Measurements from ENCODE around the gene SNX25.
"Not testable (repeated sequence)": the region's sequence is repeated elsewhere in the genome, so short reads cannot be mapped to it uniquely, and the experiment has no call there.

Gene SNX25

DNA sequence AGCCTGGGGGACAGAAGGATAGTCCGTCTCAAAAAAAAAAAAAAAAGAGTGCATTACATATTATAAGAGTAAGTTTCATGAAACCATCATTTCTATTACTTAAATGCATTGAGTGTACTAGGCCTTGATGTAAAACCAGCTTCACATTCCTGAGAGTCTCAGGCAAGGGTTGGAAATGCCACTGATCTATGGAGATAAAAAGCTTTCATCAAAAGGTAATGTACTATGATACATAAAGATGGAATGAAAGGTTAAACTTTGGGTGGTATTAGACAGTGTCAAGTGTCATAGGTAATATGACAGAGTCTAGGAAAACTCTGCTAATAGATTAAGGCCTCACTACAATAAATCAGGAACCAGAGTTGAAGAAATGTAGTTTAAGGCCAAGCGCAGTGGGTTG is 13.0 kb upstream of the SNX25 start:
- H3K27ac ChIP-seq, result no peak overlapping the region
- TF ChIP-seq, protein P1, sequence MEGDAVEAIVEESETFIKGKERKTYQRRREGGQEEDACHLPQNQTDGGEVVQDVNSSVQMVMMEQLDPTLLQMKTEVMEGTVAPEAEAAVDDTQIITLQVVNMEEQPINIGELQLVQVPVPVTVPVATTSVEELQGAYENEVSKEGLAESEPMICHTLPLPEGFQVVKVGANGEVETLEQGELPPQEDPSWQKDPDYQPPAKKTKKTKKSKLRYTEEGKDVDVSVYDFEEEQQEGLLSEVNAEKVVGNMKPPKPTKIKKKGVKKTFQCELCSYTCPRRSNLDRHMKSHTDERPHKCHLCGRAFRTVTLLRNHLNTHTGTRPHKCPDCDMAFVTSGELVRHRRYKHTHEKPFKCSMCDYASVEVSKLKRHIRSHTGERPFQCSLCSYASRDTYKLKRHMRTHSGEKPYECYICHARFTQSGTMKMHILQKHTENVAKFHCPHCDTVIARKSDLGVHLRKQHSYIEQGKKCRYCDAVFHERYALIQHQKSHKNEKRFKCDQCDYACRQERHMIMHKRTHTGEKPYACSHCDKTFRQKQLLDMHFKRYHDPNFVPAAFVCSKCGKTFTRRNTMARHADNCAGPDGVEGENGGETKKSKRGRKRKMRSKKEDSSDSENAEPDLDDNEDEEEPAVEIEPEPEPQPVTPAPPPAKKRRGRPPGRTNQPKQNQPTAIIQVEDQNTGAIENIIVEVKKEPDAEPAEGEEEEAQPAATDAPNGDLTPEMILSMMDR (conservative IDR thresholded peaks at IDR 0.05; ENCODE audit: low read depth), result no peak
- CTCF ChIA-PET, result interaction anchor here (0.7 to 1.2 kb wide), 2 partner anchors 13 to 115 kb away, joined by 3 to 4 read pairs; no protein-coding TSS in a partner anchor
- DNase-seq (ENCODE audit: low spot score), result no peak
- POLR2A ChIA-PET (ENCODE audit: low non-redundant PET), result no interaction called here

DNA sequence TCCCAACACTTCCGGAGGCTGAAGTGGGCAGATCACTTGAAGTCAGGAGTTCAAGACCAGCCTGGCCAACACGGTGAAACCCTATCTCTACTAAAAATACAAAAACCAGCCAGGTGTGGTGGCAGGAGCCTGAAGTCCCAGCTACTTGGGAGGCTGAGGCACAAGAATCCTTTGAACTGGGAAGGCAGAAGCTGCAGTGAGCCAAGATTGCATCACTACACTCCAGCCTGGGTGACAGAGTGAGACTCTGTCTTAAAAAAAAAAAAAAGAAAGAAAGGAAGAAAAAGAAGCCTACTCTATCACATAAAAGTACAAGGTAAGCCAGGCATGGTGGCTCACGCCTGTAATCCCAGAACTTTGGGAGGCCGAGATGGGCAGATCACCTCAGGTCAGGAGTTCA is 11.2 kb upstream of the SNX25 start:
- H3K27ac ChIP-seq; POLR2A ChIA-PET (ENCODE audit: low non-redundant PET); DNase-seq (ENCODE audit: low spot score): not testable (repeated sequence)
- CTCF ChIA-PET, result interaction anchor here (0.8 kb wide), 1 partner anchor 14 kb away, joined by 4 read pairs; no protein-coding TSS in a partner anchor

DNA sequence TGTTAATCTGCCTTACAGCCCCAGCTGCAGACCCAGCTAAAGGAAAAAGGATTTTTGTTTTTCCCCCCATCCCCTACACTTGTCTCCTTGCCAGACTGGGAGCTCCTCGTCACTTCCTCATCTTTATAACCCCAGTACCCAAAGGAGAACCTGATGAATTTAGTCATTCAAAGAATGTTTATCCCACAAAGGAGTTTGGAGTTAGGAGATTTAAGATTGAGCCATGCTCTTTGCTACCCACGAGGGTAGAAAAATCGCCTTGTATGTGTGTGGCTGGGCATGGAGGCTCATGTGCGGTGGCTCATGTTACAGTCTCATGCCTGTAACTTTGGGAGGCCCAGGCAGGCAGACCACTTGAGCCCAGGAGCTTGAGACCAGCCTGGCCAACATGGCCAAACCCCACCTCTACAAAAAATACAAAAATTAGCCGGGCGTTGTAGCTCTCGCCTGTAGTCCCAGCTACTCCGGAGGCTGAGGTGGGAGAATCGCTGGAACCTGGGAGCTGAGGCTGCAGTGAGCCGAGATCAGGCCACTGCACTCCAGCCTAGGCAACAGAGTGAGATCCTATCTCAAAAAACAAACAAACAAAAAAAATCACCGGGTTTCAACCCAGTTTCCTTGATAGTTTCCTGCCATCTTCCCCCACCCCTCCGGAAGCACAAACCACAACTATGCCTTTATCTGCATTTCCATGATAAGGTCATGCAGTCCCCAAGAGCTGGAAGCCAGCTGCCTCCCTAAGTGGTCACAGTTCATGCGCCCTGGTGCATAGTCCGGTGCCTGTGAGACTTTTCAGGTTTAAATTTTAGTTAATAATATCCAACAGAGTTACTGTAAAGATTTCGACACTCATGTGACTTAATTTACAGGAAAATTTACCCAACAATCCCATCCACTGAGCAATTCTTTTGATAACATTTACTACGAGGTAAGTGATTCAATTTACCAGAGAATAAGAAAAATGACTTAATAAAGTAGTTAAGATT is 7.1 kb upstream of the SNX25 start:
- TF ChIP-seq, protein P1 (conservative IDR thresholded peaks at IDR 0.05; ENCODE audit: low read depth), result no peak
- CTCF ChIA-PET, result interaction anchor here (0.7 kb wide), 1 partner anchor 188 kb away, joined by 3 read pairs; no protein-coding TSS in a partner anchor
- POLR2A ChIA-PET (ENCODE audit: low non-redundant PET), result no interaction called here
- peak overlapping the region; percentile 89 for H3K27ac ChIP-seq
- no peak for DNase-seq (ENCODE audit: low spot score)

DNA sequence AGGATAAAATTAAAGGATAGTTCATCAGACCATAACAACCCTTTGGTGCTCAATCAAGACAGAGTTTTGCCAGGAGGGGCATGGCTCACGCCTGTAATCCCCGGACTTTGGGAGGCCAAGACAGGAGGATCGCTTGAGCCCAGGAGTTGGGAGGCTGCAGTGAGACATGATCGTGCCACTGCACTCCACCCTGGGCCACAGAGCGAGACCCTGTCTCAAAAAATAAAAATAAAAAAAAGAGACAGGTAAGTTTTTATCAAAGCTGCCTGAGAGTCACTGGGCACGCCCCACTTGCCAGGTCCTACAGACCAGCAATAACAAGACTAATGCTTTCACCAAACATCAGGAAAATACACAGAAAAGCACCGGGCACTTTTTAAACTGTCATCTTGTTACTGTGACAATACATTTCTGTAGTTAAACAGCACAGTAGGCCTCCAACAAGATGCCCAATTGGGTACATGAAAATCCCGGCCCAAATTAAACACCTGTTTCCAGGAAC is 6.4 kb upstream of the SNX25 start:
- TF ChIP-seq, protein P1 (conservative IDR thresholded peaks at IDR 0.05; ENCODE audit: low read depth), result no peak
- ChIA-PET POLR2A (ENCODE audit: low non-redundant PET) (no interaction called here), CTCF (no interaction called here)
- DNase-seq (ENCODE audit: low spot score), result no peak
- peak overlapping the region; percentile 89 for H3K27ac ChIP-seq

DNA sequence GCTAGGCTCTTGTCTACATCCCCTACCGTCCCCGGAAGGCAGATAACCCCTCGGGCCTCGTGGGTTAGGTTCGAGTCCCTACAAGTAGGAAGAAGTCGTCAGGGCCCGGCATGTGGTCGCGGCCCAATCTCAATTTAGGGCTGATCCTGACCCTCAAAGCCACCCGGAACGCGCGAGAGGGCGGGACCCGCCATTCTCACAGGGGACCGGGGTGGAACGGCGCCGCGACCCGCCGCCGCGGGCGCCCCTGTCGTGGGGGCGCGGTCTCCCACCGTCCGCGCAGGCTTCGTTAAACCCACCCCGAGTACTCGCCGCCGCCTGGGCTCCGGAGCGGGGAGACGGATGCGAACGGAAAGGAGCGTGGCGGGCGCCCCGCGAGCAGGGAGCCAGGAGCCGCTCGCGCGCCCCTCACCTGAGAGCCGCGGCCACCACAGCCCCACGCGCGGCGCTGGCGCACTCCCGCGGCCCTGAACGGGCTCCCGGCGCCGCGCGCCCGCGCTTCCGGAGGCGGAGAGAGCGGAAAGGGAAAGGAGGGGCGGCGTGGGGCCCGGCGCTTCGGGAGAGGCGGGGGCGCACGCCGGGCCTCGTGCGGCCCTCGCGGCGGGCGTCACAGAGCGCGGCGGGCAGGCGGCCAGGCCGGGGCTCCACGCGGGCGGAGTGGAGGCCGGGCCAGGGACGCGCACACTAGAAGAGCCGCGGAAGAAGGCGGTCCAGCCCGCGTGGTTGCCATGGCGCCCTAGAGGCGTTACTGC is 5.7 kb upstream of the SNX25 start, which contains the start of gene CFAP97:
Gene CFAP97, minus strand, starts transcription at position 515 of the 752 bp plus-strand sequence. CDS start 12,804 bp downstream, outside the sequence.
- peak; percentile 75 for DNase-seq (ENCODE audit: low spot score)
- H3K27ac ChIP-seq, result peak within 1 kb of the TSS; percentile 89
- TF ChIP-seq, protein P1 (conservative IDR thresholded peaks at IDR 0.05; ENCODE audit: low read depth), result no peak
- POLR2A ChIA-PET (ENCODE audit: low non-redundant PET), result no interaction called here
- CTCF ChIA-PET, result interaction anchor here (0.6 kb wide), 3 partner anchors 20 to 349 kb away, joined by 3 to 5 read pairs (median 4); no protein-coding TSS in a partner anchor

DNA sequence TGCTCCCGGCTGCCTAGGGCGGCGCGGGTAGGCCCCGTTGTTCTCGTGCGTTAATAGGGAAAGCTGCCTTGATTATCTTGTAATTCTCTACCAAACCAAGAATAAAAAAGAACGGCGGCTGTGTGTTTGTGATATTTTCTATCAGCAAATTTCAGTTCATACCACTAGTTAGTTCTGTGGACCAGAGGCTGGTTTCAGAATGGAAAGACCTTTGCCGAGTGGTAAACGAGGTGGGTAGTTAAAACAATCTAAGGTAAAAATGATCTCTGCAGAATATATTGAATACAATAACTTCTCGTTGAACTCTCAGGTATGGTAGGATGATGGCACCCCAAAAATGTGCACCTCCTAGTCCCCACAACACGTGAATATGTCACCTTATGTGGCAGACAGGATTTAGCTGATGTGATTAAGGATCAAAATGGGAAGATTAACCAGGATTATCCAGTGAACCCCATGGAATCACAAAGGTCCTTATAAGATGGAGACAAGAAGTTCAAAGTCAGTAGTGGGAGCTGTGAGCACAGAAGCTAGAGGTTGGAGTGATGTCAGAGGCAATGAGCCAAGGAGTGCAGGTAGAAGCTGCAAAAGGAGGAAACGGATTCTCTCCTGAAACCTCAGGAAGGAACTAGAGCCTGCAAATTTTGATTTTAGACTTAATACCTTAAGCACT is 5.0 kb upstream of the SNX25 start:
- peak; percentile 28 for DNase-seq (ENCODE audit: low spot score)
- ChIA-PET POLR2A (ENCODE audit: low non-redundant PET) (no interaction called here), CTCF (interaction anchor here (0.6 kb wide), 3 partner anchors 21 to 348 kb away, joined by 3 to 5 read pairs (median 4); no protein-coding TSS in a partner anchor)
- TF ChIP-seq, protein P1 (conservative IDR thresholded peaks at IDR 0.05; ENCODE audit: low read depth), result no peak
- H3K27ac ChIP-seq, result peak overlapping the region; percentile 89

DNA sequence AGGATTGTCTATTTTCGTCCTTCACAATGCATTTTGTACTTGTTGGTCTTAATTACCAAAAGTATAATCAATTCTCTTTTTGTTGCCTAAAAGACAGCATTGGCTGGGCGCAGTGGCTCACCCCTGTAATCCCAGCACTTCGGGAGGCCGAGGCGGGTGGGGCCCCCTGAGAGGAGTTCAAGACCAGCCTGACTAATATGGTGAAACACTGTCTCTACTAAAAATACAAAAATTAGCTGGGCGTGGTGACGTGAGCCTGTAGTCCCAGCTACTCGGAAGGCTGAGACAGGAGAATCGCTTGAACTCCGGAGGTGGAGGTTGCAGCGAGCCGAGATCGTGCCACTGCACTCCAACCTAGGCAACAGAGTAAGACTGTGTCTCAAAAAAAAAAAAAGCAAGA is 4.3 kb upstream of the SNX25 start:
- CTCF ChIA-PET; DNase-seq (ENCODE audit: low spot score); POLR2A ChIA-PET (ENCODE audit: low non-redundant PET): not testable (repeated sequence)
- H3K27ac ChIP-seq, result peak overlapping the region; percentile 41; the same call in 1 of the 2 replicates
